Raji (cell line): ENCODE results near the gene LRPAP1.

Experiments used
- POLR2A ChIP-seq: IDR thresholded peaks from 2 replicates; pipeline ENCODE4 v1.6.1; 2011; ENCODE audit warnings: low read depth, low read length, control low read depth; ENCODE audit not compliant: insufficient read depth

The LRPAP1 gene

GRCh38 chr4:3471098-3471760 is 61.0 kb downstream of the LRPAP1 start:
- TF ChIP-seq POLR2A: no peak

- TF ChIP-seq POLR2A: no peak
Measured at GRCh38 chr4:3470244-3471097, 61.8 kb downstream of the LRPAP1 start.

- no peak for TF ChIP-seq POLR2A
Measured at GRCh38 chr4:3469386-3470243, 62.6 kb downstream of the LRPAP1 start.

GRCh38 chr4:3468804-3469203 is 63.4 kb downstream of the LRPAP1 start:
- no peak for TF ChIP-seq POLR2A

GRCh38 chr4:3468154-3468553 is 64.1 kb downstream of the LRPAP1 start:
- no peak for TF ChIP-seq POLR2A

- TF ChIP-seq POLR2A: no peak
Measured at GRCh38 chr4:3467601-3468031, 64.6 kb downstream of the LRPAP1 start.

- no peak for TF ChIP-seq POLR2A
Measured at GRCh38 chr4:3466691-3467600, 65.3 kb downstream of the LRPAP1 start.

GRCh38 chr4:3465698-3466671 is 66.2 kb downstream of the LRPAP1 start:
- TF ChIP-seq POLR2A: no peak

GRCh38 chr4:3464911-3465697 is 67.1 kb downstream of the LRPAP1 start:
- TF ChIP-seq POLR2A: no peak

GRCh38 chr4:3464349-3464905 is 67.8 kb downstream of the LRPAP1 start:
- no peak for TF ChIP-seq POLR2A

- no peak for TF ChIP-seq POLR2A
Measured at GRCh38 chr4:3463556-3464348, 68.5 kb downstream of the LRPAP1 start.
